Endothelial cell of umbilical vein (primary cell): ENCODE measurements around the gene DCDC1.

Experiments used
- CTCF ChIP-seq, 2 donors: IDR thresholded peaks; 1 replicate in 1 of 2; 2 replicates in 1 of 2; pipeline ENCODE4 v1.5.1; 2011; ENCODE audit warnings: low read length in 2 of 2, mild to moderate bottlenecking in 2 of 2, moderate library complexity in 2 of 2, control low read depth in 1 of 2, inconsistent platforms in 1 of 2, low read depth in 1 of 2; ENCODE audit not compliant: insufficient read depth in 1 of 2; ENCODE audit errors: extremely low read depth in 1 of 2
- EZH2 ChIP-seq: IDR thresholded peaks from 2 replicates; pipeline ENCODE4 v1.6.1; 2012; ENCODE audit warnings: borderline replicate concordance, low read depth, mild to moderate bottlenecking, moderate library complexity, low read length, inconsistent platforms; ENCODE audit not compliant: severe bottlenecking
- FOS ChIP-seq: IDR thresholded peaks from 2 replicates; pipeline ENCODE4 v1.6.1; 2011; ENCODE audit warnings: mild to moderate bottlenecking, low read length, moderate library complexity, borderline replicate concordance; ENCODE audit not compliant: insufficient read depth
- GATA2 ChIP-seq: IDR thresholded peaks from 2 replicates; pipeline ENCODE4 v1.7.0; 2011; ENCODE audit warnings: low read depth, mild to moderate bottlenecking, moderate library complexity, mixed read lengths, low read length; ENCODE audit not compliant: insufficient read length, insufficient read depth
- JUN ChIP-seq: IDR thresholded peaks from 2 replicates; pipeline ENCODE4 v1.6.1; 2011; ENCODE audit warnings: borderline replicate concordance, low read depth; ENCODE audit not compliant: insufficient read length, insufficient read depth
- MYC ChIP-seq: IDR thresholded peaks from one replicate; pipeline ENCODE4 v1.6.1; 2011; ENCODE audit warnings: mild to moderate bottlenecking, low read depth, low read length
- POLR2A ChIP-seq: IDR thresholded peaks from 2 replicates; pipeline ENCODE4 v1.6.1; 2012; ENCODE audit warnings: low read depth, mild to moderate bottlenecking, control low read depth, low read length
- POLR2AphosphoS5 ChIP-seq: IDR thresholded peaks from 2 replicates; pipeline ENCODE4 v1.6.1; 2012; ENCODE audit warnings: low read depth, mild to moderate bottlenecking, control low read depth, low read length, moderate library complexity; ENCODE audit not compliant: insufficient read depth
- TF ChIP-seq, protein P1 (sequence below): IDR thresholded peaks from 2 replicates; pipeline ENCODE4 v1.6.1; 2011; ENCODE audit not compliant: insufficient read depth, insufficient read length

- no peak for TF ChIP-seq CTCF (IDR thresholded peaks at IDR 0.05; ENCODE audit: extremely low read depth in 1 of 2, insufficient read depth in 1 of 2, low read depth in 1 of 2, low read length in 2 of 2)
- TF ChIP-seq EZH2, result no peak
- no peak for TF ChIP-seq POLR2AphosphoS5
- no peak for TF ChIP-seq POLR2A
- TF ChIP-seq JUN, result no peak
- no peak for TF ChIP-seq GATA2
- TF ChIP-seq FOS, result no peak
- TF ChIP-seq MYC, result no peak
- TF ChIP-seq, protein P1, sequence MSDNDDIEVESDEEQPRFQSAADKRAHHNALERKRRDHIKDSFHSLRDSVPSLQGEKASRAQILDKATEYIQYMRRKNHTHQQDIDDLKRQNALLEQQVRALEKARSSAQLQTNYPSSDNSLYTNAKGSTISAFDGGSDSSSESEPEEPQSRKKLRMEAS, result no peak
Observed at GRCh38 chr11:31247321-31247720, 122.2 kb downstream of the DCDC1 start.
